SU-DHL-6 (cell line): ENCODE data around the gene LRFN2.

Source experiments
- H2AFZ ChIP-seq: fragments of 200-600 bp; sonication (generic); 2 replicates; pipeline ENCODE4 v1.6.1; 2014; ENCODE audit warnings: low read depth, mild to moderate bottlenecking, moderate library complexity, mixed read lengths, antibody characterized with exemption, low read length; ENCODE audit not compliant: severe bottlenecking
- H3F3A ChIP-seq: fragments of 200-600 bp; shearing (Covaris generic); 2 replicates; pipeline ENCODE4 v1.6.0; 2016; ENCODE audit warnings: antibody characterized with exemption, mild to moderate bottlenecking; ENCODE audit not compliant: insufficient read depth
- H3K27ac ChIP-seq: fragments of 200-600 bp; sonication (generic); 2 replicates; pipeline ENCODE4 v1.5.1; 2016; ENCODE audit warnings: low read depth, mild to moderate bottlenecking, low read length, moderate library complexity, mixed read lengths
- H3K27me3 ChIP-seq: fragments of 200-600 bp; sonication (generic), shearing (Covaris generic); 2 replicates; pipeline ENCODE4 v1.6.0; 2014; ENCODE audit warnings: mild to moderate bottlenecking, low read length
- H3K36me3 ChIP-seq: fragments of 200-600 bp; sonication (generic); 2 replicates; pipeline ENCODE4 v1.6.1; 2014; ENCODE audit warnings: mild to moderate bottlenecking, low read length, mixed read lengths
- H3K4me2 ChIP-seq: fragments of 300-600, 200-600 bp; shearing (Covaris generic), sonication (generic); 2 replicates; pipeline ENCODE4 v1.6.0; 2014; ENCODE audit warnings: low read length, low read depth, mild to moderate bottlenecking; ENCODE audit not compliant: poor library complexity, severe bottlenecking
- H3K4me3 ChIP-seq: fragments of 200-600 bp; sonication (generic); 2 replicates; pipeline ENCODE4 v1.5.1; 2014; ENCODE audit warnings: antibody characterized with exemption, low read length, mild to moderate bottlenecking, mixed read lengths; ENCODE audit not compliant: insufficient read depth, poor library complexity, severe bottlenecking
- H3K79me2 ChIP-seq: fragments of 200-600 bp; sonication (generic); 2 replicates; pipeline ENCODE4 v1.6.1; 2014; ENCODE audit warnings: mild to moderate bottlenecking, low read length, moderate library complexity; ENCODE audit not compliant: insufficient read depth
- H3K9ac ChIP-seq: fragments of 200-600 bp; sonication (generic); 2 replicates; pipeline ENCODE4 v1.7.0; 2014; ENCODE audit warnings: mild to moderate bottlenecking, low read length
- H3K9me2 ChIP-seq: fragments of 200-600 bp; sonication (generic); replicated peaks from 2 replicates; pipeline ENCODE4 v1.6.1; 2014; ENCODE audit warnings: low read length; ENCODE audit not compliant: insufficient read depth
- H3K9me3 ChIP-seq: fragments of 200-600 bp; sonication (generic); 2 replicates; pipeline ENCODE4 v1.6.1; 2014; ENCODE audit warnings: low read length, mixed read lengths; ENCODE audit not compliant: insufficient read depth
- H4K20me1 ChIP-seq: fragments of 200-600 bp; sonication (generic); 2 replicates; pipeline ENCODE4 v1.6.1; 2014; ENCODE audit warnings: low read depth, mild to moderate bottlenecking, antibody characterized with exemption, low read length, moderate library complexity, mixed read lengths
- CTCF ChIP-seq: fragments of 200-600 bp; sonication (generic); IDR thresholded peaks from one replicate; pipeline ENCODE4 v1.5.1; 2017; ENCODE audit warnings: antibody characterized with exemption, mild to moderate bottlenecking, low read length, moderate library complexity; ENCODE audit not compliant: insufficient read depth, poor library complexity, severe bottlenecking
- EZH2phosphoT487 ChIP-seq: fragments of 200-600 bp; sonication (generic), shearing (Covaris generic); conservative IDR thresholded peaks from 2 replicates; pipeline ENCODE4 v1.6.1; 2018; ENCODE audit warnings: mild to moderate bottlenecking, antibody characterized with exemption, low read length, moderate library complexity, mixed read lengths

Gene LRFN2

GRCh38 chr6:40455686-40456389 lies 131.3 kb downstream of the LRFN2 start:
- no peaks in the 10 kb centered on the region for H3K27me3 ChIP-seq

DNA sequence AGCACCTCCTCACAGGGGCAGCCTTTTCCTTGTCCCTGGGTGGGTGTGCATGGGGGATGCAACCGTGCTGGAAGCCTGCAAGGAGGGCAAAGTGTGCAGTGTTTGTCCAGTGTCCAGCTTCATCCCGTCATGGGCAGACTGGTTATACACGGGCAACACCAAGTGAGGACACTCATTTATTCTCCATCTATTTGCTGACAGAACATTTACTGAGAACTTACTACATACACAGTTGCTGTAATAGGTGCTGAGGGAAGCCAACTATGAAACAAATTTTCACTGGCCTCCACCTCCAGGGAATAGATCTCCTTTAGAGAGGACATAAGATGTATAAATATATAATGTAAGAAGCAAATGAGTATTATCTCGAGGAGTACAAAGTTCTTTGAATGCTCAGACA lies 136.7 kb downstream of the LRFN2 start:
- no peaks in the 10 kb centered on the region for H4K20me1 ChIP-seq
- H2AFZ ChIP-seq: no peak overlapping the region
- H3K9me3 ChIP-seq: no peaks in the 10 kb centered on the region
- no peaks in the 10 kb centered on the region for H3K79me2 ChIP-seq
- no peaks in the 10 kb centered on the region for H3K9me2 ChIP-seq
- no peak for TF ChIP-seq EZH2phosphoT487
- no peak for TF ChIP-seq CTCF
- no peaks in the 10 kb centered on the region for H3K36me3 ChIP-seq
- no peak overlapping the region for H3K4me2 ChIP-seq
- H3K4me3 ChIP-seq: no peak overlapping the region
- no peak overlapping the region for H3K27ac ChIP-seq
- H3K9ac ChIP-seq: no peak overlapping the region
- no peaks in the 10 kb centered on the region for H3F3A ChIP-seq
- no peaks in the 10 kb centered on the region for H3K27me3 ChIP-seq

More at GRCh38 chr6:40455686-40456389, 131.3 kb downstream of the LRFN2 start:
- H3K9me2 ChIP-seq: no peaks in the 10 kb centered on the region
- TF ChIP-seq EZH2phosphoT487 (no peak), CTCF (no peak)
- no peaks in the 10 kb centered on the region for H3F3A ChIP-seq
- H2AFZ ChIP-seq: no peak overlapping the region
- no peaks in the 10 kb centered on the region for H3K36me3 ChIP-seq
- no peak overlapping the region for H3K4me3 ChIP-seq
- H3K27ac ChIP-seq: no peak overlapping the region
- no peak overlapping the region for H3K4me2 ChIP-seq
- H3K9ac ChIP-seq: no peak overlapping the region
- H3K9me3 ChIP-seq: no peaks in the 10 kb centered on the region
- H4K20me1 ChIP-seq: no peaks in the 10 kb centered on the region
- H3K79me2 ChIP-seq: no peaks in the 10 kb centered on the region

GRCh38 chr6:40444811-40445210 lies 142.4 kb downstream of the LRFN2 start:
- Histone ChIP-seq H3K4me3 (no peak overlapping the region), H3K9me2 (no peaks in the 10 kb centered on the region), H3K9ac (no peak overlapping the region), H3K79me2 (no peaks in the 10 kb centered on the region), H2AFZ (no peak overlapping the region), H4K20me1 (no peaks in the 10 kb centered on the region), H3K4me2 (no peak overlapping the region), H3K27me3 (no peaks in the 10 kb centered on the region), H3F3A (no peaks in the 10 kb centered on the region), H3K9me3 (no peaks in the 10 kb centered on the region), H3K27ac (no peak overlapping the region), H3K36me3 (no peaks in the 10 kb centered on the region)
- no peak for TF ChIP-seq EZH2phosphoT487
- TF ChIP-seq CTCF: no peak
